GM12875 (cell line): ENCODE measurements around the gene MXI1.

Source experiments
- H3K4me3 ChIP-seq: one replicate; pipeline ENCODE4 v1.5.1; 2011; ENCODE audit warnings: low read depth, low read length, control low read depth
- TF ChIP-seq, protein P1 (sequence below): IDR thresholded peaks from 2 replicates; pipeline ENCODE4 v1.5.1; 2011; ENCODE audit warnings: low read depth, mild to moderate bottlenecking, control low read depth, inconsistent platforms, low read length, moderate library complexity, borderline replicate concordance; ENCODE audit not compliant: insufficient read depth

MXI1 gene

DNA sequence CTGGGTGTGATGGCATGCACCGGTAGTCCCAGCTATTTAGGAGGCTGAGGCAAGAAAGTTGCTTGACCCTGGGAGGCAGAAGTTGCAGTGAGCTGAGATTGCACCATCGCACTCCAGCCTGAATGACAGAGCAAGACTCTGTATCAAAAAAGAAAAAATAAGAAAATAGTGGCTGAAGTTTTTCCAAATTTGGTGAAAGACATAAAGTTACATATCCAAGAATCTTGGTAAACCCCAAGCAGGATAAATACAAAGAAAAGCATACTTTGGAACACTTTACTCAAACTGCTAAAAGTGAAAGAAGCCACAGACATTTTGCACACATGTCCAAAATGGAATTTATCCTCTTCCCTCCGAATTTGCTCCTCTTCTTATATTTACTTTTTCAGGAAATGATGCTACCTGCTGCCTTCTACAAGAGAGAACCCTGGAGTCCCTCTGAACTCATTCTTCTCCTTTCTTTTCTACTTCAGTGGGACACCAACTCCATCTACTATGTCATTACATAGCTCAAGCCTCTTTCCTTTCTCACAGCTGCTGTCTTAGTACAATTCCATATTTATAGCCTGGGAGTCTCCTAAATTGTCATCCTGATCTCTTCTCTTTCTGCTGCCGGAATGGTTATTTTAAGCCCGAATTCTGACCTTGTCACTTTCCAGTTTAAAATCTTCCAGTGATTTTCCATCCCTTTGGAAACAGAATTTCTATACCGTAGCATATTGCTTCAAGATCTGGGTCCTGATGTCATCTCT lies 114.6 kb downstream of the MXI1 start:
- TF ChIP-seq, protein P1, sequence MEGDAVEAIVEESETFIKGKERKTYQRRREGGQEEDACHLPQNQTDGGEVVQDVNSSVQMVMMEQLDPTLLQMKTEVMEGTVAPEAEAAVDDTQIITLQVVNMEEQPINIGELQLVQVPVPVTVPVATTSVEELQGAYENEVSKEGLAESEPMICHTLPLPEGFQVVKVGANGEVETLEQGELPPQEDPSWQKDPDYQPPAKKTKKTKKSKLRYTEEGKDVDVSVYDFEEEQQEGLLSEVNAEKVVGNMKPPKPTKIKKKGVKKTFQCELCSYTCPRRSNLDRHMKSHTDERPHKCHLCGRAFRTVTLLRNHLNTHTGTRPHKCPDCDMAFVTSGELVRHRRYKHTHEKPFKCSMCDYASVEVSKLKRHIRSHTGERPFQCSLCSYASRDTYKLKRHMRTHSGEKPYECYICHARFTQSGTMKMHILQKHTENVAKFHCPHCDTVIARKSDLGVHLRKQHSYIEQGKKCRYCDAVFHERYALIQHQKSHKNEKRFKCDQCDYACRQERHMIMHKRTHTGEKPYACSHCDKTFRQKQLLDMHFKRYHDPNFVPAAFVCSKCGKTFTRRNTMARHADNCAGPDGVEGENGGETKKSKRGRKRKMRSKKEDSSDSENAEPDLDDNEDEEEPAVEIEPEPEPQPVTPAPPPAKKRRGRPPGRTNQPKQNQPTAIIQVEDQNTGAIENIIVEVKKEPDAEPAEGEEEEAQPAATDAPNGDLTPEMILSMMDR, result no peak

GRCh38 chr10:110323503-110323902 lies 116.1 kb downstream of the MXI1 start:
- TF ChIP-seq, protein P1, result no peak
- H3K4me3 ChIP-seq, result no peak overlapping the region

More for the DNA sequence above, 114.6 kb downstream of the MXI1 start:
- H3K4me3 ChIP-seq, result no peak overlapping the region

GRCh38 chr10:110324201-110324804 lies 116.9 kb downstream of the MXI1 start:
- TF ChIP-seq, protein P1, result no peak
- no peak overlapping the region for H3K4me3 ChIP-seq

DNA sequence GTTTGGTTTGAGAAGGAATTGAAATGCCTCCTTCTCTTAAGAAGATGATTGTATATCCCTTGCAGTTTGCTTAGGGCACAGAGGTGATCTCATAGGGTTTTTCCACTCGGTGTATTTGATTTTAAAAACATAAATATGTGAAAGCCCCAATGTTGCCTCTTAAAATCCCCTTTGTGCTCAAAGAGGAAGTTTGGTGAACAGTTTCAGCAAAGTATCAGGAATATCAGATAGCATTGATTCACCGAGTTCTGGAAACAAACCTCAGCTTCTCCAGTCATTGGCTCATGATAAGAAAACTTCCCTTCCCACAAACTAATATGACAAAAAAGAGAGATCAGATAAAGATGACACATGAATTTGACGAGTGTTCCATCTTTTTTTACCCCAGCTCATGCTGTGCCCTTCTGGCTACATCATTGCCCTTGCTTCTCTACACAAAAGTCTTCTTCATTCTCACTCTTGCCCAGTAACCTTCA lies 117.4 kb downstream of the MXI1 start:
- TF ChIP-seq, protein P1, result no peak
- H3K4me3 ChIP-seq, result no peak overlapping the region

GRCh38 chr10:110326351-110327032 lies 119.1 kb downstream of the MXI1 start:
- TF ChIP-seq, protein P1, result no peak
- H3K4me3 ChIP-seq, result no peak overlapping the region

GRCh38 chr10:110327262-110327914 lies 120.0 kb downstream of the MXI1 start:
- H3K4me3 ChIP-seq, result no peak overlapping the region
- TF ChIP-seq, protein P1, result no peak
